Brain microvascular endothelial cell (primary cell): Measurements from ENCODE around the gene CYP26B1.

Experiments used
- DNase-seq: peaks from one replicate; pipeline ENCODE4 v3.0.0-alpha.2; 2020
- H3K27ac ChIP-seq: fragments of 250-450 bp; sonication (Bioruptor Pico); 2 replicates; pipeline ENCODE4 v1.5.1; 2020; ENCODE audit warnings: mild to moderate bottlenecking, moderate library complexity
- H3K27me3 ChIP-seq: fragments of 250-450 bp; sonication (Bioruptor Pico); replicated peaks from 2 replicates; pipeline ENCODE4 v1.5.1; 2020; ENCODE audit warnings: mild to moderate bottlenecking
- H3K36me3 ChIP-seq: fragments of 250-450 bp; sonication (Bioruptor Pico); replicated peaks from 2 replicates; pipeline ENCODE4 v1.5.1; 2020; ENCODE audit warnings: mild to moderate bottlenecking
- H3K4me3 ChIP-seq: 2 replicates; pipeline ENCODE4 v1.5.1; 2011; ENCODE audit warnings: low read depth, mild to moderate bottlenecking, control low read depth, low read length, moderate library complexity
- CTCF ChIP-seq: IDR thresholded peaks from 2 replicates; pipeline ENCODE4 v1.5.1; 2011; ENCODE audit warnings: low read depth, mild to moderate bottlenecking, moderate library complexity, low read length, control low read depth, inconsistent platforms; ENCODE audit errors: missing control alignments
- in situ Hi-C: cut with HindIII; loops from 2 replicates; pipeline ENCODE4 v1.10.0; 2017; ENCODE audit warnings: low sequenced_read_pairs, low pct_ligation_motif_present

Gene CYP26B1

GRCh38 chr2:72138011-72138881 is 9.4 kb downstream of the CYP26B1 start:
- in situ Hi-C loops, result no loop called here
- Histone ChIP-seq H3K4me3 (no peak overlapping the region), H3K27me3 (peaks cover 3% of the 10 kb centered on the region), H3K36me3 (no peaks in the 10 kb centered on the region), H3K27ac (no peak overlapping the region)
- no peak for DNase-seq
- TF ChIP-seq CTCF, result no peak

DNA sequence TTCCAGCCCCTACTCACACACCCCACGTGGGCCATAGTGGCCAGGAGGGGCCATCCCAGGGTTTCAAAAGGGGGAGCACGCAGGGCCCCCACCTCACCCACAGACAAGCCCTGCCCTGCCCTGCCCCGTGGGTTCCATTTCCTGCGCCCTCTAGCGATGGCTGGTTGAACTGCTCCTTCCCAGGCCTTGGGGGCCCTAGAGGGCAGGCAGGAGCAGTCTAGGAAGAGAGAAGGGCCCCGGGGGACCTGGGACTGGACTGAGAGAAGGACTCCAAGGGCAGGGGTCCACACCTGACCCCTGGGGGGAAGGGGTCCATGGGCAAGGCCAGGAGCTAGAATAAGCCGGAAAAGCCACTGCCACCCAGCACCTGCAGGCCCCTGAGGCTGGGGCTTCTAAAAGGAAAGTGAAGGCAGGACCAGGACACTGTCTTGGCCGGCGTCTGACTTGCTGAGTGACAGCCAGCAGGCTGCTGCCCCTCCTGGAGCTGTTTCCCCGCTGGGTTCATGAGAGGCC is 10.1 kb downstream of the CYP26B1 start:
- H3K27me3 ChIP-seq, result no peaks in the 10 kb centered on the region
- H3K27ac ChIP-seq, result no peak overlapping the region
- in situ Hi-C loops, result no loop called here
- no peak overlapping the region for H3K4me3 ChIP-seq
- no peaks in the 10 kb centered on the region for H3K36me3 ChIP-seq
- DNase-seq, result no peak
- TF ChIP-seq CTCF, result peak; percentile 98

DNA sequence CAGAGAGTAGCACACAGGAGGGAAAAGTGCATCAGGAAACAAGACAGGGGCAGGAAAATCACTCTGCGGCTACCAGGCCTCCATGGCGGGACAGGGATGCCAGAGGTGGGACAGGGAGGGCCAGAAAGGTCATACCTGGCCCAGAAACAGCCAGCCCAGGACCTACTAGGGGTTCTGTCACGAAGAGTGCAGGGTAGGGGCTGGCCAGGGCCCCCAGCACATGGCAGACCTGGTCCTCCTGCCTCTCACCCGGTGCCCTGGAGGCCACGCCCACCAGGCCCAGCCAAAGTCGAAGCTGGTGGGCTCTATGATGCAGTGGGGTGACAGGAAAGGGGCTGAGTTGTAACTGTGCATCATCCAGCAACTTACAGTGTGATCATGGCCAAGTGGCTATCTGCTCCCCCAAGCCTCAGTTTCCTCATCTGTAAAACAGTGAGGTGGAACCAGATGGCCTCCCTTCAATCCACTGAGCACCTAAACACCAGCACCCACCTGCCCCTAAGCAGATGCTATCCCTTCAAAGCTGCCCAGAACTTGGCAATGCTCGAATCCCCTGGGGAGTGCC is 10.6 kb downstream of the CYP26B1 start:
- Histone ChIP-seq H3K4me3 (no peak overlapping the region), H3K36me3 (no peaks in the 10 kb centered on the region), H3K27me3 (no peaks in the 10 kb centered on the region), H3K27ac (no peak overlapping the region)
- no peak for TF ChIP-seq CTCF
- no peak for DNase-seq
- in situ Hi-C loops, result no loop called here

- in situ Hi-C loops, result no loop called here
- no peak for DNase-seq
- H3K36me3 ChIP-seq, result no peaks in the 10 kb centered on the region
- no peak overlapping the region for H3K4me3 ChIP-seq
- no peaks in the 10 kb centered on the region for H3K27me3 ChIP-seq
- no peak overlapping the region for H3K27ac ChIP-seq
- no peak for TF ChIP-seq CTCF
Measured at GRCh38 chr2:72136331-72136730, 11.3 kb downstream of the CYP26B1 start.

- in situ Hi-C loops, result no loop called here
- no peak for TF ChIP-seq CTCF
- no peak overlapping the region for H3K4me3 ChIP-seq
- no peaks in the 10 kb centered on the region for H3K36me3 ChIP-seq
- H3K27ac ChIP-seq, result no peak overlapping the region
- no peaks in the 10 kb centered on the region for H3K27me3 ChIP-seq
- DNase-seq, result no peak
Measured at GRCh38 chr2:72135921-72136320, 11.7 kb downstream of the CYP26B1 start.
